ENCODE data around the gene DLG1. TPM values are rescaled to one million over a fixed set of nuclear protein-coding genes. Genes with fewer than 3 reads are reported as not detected.
A peak's percentile ranks its signal among the peaks of the same experiment; 100 is the strongest.

The DLG1 gene
- total and polyA plus RNA-seq, 2 of the 4 experiments (the other 2 are of a cell fraction) = 21.2 to 57.7 TPM

DNA sequence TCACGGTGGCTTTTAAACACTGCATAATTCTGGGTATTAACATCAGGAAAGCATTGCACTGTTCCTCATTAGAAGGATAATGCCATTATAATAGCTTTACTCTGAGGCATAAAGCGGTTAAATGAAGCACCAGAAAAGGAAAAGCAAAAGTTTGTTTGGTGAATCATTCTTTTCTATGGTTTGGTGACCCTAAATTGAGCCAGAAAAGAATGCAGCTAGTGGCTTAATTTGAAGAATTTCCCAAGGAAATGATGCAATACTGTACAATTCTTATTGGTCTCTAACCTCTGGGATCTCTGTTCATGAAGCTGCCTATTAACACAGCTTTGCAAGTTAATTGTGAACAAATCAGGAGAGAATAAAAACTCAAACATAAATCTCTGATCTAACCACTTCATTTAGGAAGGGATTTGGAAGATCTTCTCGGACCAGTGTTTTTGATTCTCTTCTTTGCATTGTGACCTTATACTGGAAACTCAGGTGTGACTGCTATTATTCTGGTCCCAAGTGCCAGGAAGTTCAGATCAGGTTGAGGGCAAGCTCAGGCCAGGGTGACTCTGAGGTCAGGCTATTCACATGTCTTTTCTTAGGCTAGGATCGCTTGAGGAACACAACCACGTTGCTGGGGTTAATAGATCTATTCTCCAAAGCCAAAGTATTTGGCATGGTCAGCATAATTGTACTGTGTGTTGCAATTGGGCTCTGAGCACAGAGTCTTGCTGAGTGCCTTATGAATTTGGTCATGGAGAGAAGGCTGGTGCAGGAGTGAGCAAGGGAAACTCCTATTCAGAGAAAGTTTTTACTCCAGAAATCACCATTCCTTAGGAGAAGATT, 11.3 kb upstream of the DLG1 start:
- Histone ChIP-seq H4K8ac (ENCODE audit: low read depth in 2 of 2, low read length in 2 of 2) (peak overlapping the region; percentile 45 to 79; a peak in 3 of 4 replicates), H2BK20ac (ENCODE audit: low read depth, low read length) (peak overlapping the region; percentile 100), H3K79me1 (ENCODE audit: low read depth in 1 of 2, low read length in 2 of 2) (peaks cover 0 to 2% of the 10 kb centered on the region in 2 experiments; a peak in 1 of 4 replicates), H2BK15ac (ENCODE audit: low read depth, low read length) (peak overlapping the region; percentile 94), H2AFZ (replicated peaks; ENCODE audit: low read length, poor library complexity) (peak overlapping the region; percentile 75), H3K4ac (ENCODE audit: low read depth, low read length) (peak overlapping the region; percentile 99), H2BK120ac (ENCODE audit: low read depth, low read length) (peak overlapping the region; percentile 99), H3K56ac (ENCODE audit: extremely low read depth, insufficient read depth, low read length) (peak overlapping the region; percentile 88), H3K9me1 (ENCODE audit: insufficient read depth, low read length) (peaks cover 13% of the 10 kb centered on the region), H2AK9ac (replicated peaks; ENCODE audit: low read depth, low read length, poor library complexity) (peak overlapping the region; percentile 31), H4K91ac (ENCODE audit: insufficient read depth, low read depth, low read length) (peak overlapping the region; percentile 99), H3K36me3 (ENCODE audit: control insufficient read depth, insufficient read depth, low read length) (no peaks in the 10 kb centered on the region), H2AK5ac (ENCODE audit: low read depth, low read length) (peak overlapping the region; percentile 98), H2BK5ac (ENCODE audit: low read depth, low read length, poor library complexity, severe bottlenecking) (peak overlapping the region; percentile 96), H3K18ac (ENCODE audit: low read depth, low read length) (peak overlapping the region; percentile 68), H4K20me1 (ENCODE audit: insufficient read depth, low read length) (no peaks in the 10 kb centered on the region; the same call in 1 of the 2 replicates), H3K9ac (ENCODE audit: low read depth, low read length) (0 out of 2 replicates have a peak overlapping the region, but pooled peaks have one; percentile 24), H3K4me1 (ENCODE audit: control insufficient read depth, insufficient read depth, low read length) (peaks cover 14% of the 10 kb centered on the region), H4K5ac (ENCODE audit: low read depth, low read length) (peak overlapping the region; percentile 46), H3K4me2 (ENCODE audit: low read depth, low read length) (peak overlapping the region; percentile 75), H3K4me3 (ENCODE audit: insufficient read depth, low read depth, low read length) (no peak overlapping the region), H3K27ac (ENCODE audit: insufficient read depth, low read length) (peak overlapping the region; percentile 96), H3K23ac (ENCODE audit: low read depth, low read length) (peak overlapping the region; percentile 97), H3K14ac (replicated peaks; ENCODE audit: low read depth, low read length) (peak overlapping the region; percentile 99), H3K27me3 (ENCODE audit: control insufficient read depth, insufficient read depth, low read length) (no peaks in the 10 kb centered on the region), H3K9me3 (ENCODE audit: control insufficient read depth, insufficient read depth, low read length) (no peaks in the 10 kb centered on the region)
- ATAC-seq (ENCODE audit: low read depth) = peak; percentile 67
- peak; percentile 93 for DNase-seq
- in situ Hi-C loops (cut with MboI; ENCODE audit: low sequenced_read_pairs) = no loop called here
- BruUV-seq (replicated peaks) = no TSS peak
- intact Hi-C loops (cut with micrococcal nuclease) = no loop called here
- 20% methylated on average over 2 of the region's 5 CpGs; no CpG with 5 or more reads in 1 of the 2 experiments for WGBS, 2 experiments (ENCODE audit: extremely low coverage in 2 of 2, insufficient read length in 1 of 2)
- ChIA-PET POLR2A (ENCODE audit: unreplicated experiment) (interaction anchor here (0.7 kb wide), 2 partner anchors 20 to 196 kb away, joined by 3 read pairs; no protein-coding TSS in a partner anchor), CTCF (interaction anchor here (0.7 kb wide), 1 partner anchor 22 kb away, joined by 3 read pairs; no protein-coding TSS in a partner anchor)
- dilution Hi-C loops (cut with HindIII; ENCODE audit: low sequenced_read_pairs, unreplicated experiment) = no loop called here
- TF ChIP-seq RFX5 (IDR thresholded peaks at IDR 0.05; ENCODE audit: low read depth, low read length) (no peak), CEBPB (IDR thresholded peaks at IDR 0.05; ENCODE audit: low read depth, low read length) (peak; percentile 99), CHD1 (IDR thresholded peaks at IDR 0.05; ENCODE audit: low read depth, low read length) (no peak), MAFK (IDR thresholded peaks at IDR 0.05; ENCODE audit: low read depth, low read length) (peak; percentile 99), MXI1 (IDR thresholded peaks at IDR 0.05; ENCODE audit: borderline replicate concordance, low read depth, low read length) (no peak), CTCF (conservative IDR thresholded peaks at IDR 0.05; ENCODE audit: low read depth, low read length) (no peak), FOS (IDR thresholded peaks at IDR 0.05; ENCODE audit: low read depth, low read length) (peak; percentile 78), BHLHE40 (IDR thresholded peaks at IDR 0.05; ENCODE audit: low read depth, low read length) (0 out of 2 replicates have a peak, but pooled peaks have one; percentile 32)

Measured in IMR-90 (cell line).